B cell (primary cell): ENCODE measurements around the gene REELD1. TPM values are rescaled to one million over a fixed set of nuclear protein-coding genes. Genes with fewer than 3 reads are reported as not detected.

Experiments used
- ATAC-seq: fragments of 200-7000 bp; cut with Tn5 transposase; one replicate; pipeline ENCODE4 v1.10.0; 2021; ENCODE audit warnings: low read depth, mild to moderate bottlenecking, moderate number of reproducible peaks, moderate library complexity
- CTCF ChIA-PET: fragments of 350-600 bp; sonication (Branson Sonifier 250); formaldehyde crosslinking; loops from one replicate; lab custom pipeline; 2021; ENCODE audit warnings: antibody characterized with exemption, inconsistent platforms; lab: Charles Lee
- POLR2A ChIA-PET: fragments of 350-600 bp; sonication (Branson Sonifier 250); formaldehyde crosslinking; loops from one replicate; lab custom pipeline; 2021; ENCODE audit warnings: antibody characterized with exemption; lab: Charles Lee
- DNase-seq: peaks from one replicate; pipeline ENCODE4 v3.0.0; 2013
- H2AFZ ChIP-seq: 2 replicates; pipeline ENCODE4 v1.6.1; 2012; ENCODE audit warnings: mild to moderate bottlenecking, low read depth, low read length; ENCODE audit not compliant: insufficient read depth, poor library complexity, severe bottlenecking
- H3K27ac ChIP-seq, 2 donors: 1 replicate in 1 of 2; 2 replicates in 1 of 2; pipeline ENCODE4 v1.5.1; 2012 to 2013; ENCODE audit warnings: low read length in 2 of 2, mild to moderate bottlenecking in 2 of 2, moderate library complexity in 1 of 2
- H3K27me3 ChIP-seq, 4 experiments: fragments of 200-600 bp in 1 of 4; sonication (generic) in 1 of 4; replicated peaks in 1 of 4; 1 replicate in 2 of 4; 2 replicates in 2 of 4; pipeline versions ENCODE4 v1.6.1 to v1.7.0; 2013 to 2016; ENCODE audit warnings: low read length in 3 of 4, mild to moderate bottlenecking in 2 of 4, mixed read lengths in 1 of 4, moderate library complexity in 1 of 4; ENCODE audit not compliant: insufficient read depth in 4 of 4, control insufficient read depth in 3 of 4; ENCODE audit errors: control extremely low read depth in 1 of 4
- H3K36me3 ChIP-seq, 2 experiments: replicated peaks in 1 of 2; 1 replicate in 1 of 2; 2 replicates in 1 of 2; pipeline versions ENCODE4 v1.6.1 to v1.7.1; 2013; ENCODE audit warnings: low read length in 1 of 2; ENCODE audit not compliant: insufficient read depth in 2 of 2, control insufficient read depth in 1 of 2; ENCODE audit errors: control extremely low read depth in 1 of 2, extremely low read depth in 1 of 2
- H3K4me1 ChIP-seq, 2 donors: fragments of 200-600 bp in 1 of 2; sonication (generic) in 1 of 2; 1 replicate in 1 of 2; 2 replicates in 1 of 2; pipeline versions ENCODE4 v1.5.1 to v1.6.1; 2013 to 2017; ENCODE audit warnings: low read length in 2 of 2; ENCODE audit not compliant: control insufficient read depth in 2 of 2, insufficient read depth in 2 of 2
- H3K4me2 ChIP-seq: replicated peaks from 2 replicates; pipeline ENCODE3; 2012; ENCODE audit warnings: mild to moderate bottlenecking, low read depth, low read length; ENCODE audit not compliant: poor library complexity, severe bottlenecking
- H3K4me3 ChIP-seq, 5 experiments: fragments of 200-600 bp in 1 of 5; sonication (generic) in 1 of 5; 1 replicate in 3 of 5; 2 replicates in 2 of 5; pipeline versions ENCODE4 v1.5.1 to v1.7.0; 2011 to 2016; ENCODE audit warnings: low read length in 4 of 5, mild to moderate bottlenecking in 4 of 5, low read depth in 2 of 5, control low read depth in 1 of 5, moderate library complexity in 1 of 5; ENCODE audit not compliant: insufficient read depth in 1 of 5; ENCODE audit errors: control extremely low read depth in 1 of 5, extremely low read depth in 1 of 5
- H3K79me2 ChIP-seq: fragments of 200-600 bp; sonication (generic); one replicate; pipeline ENCODE4 v1.6.0; 2016; ENCODE audit warnings: low read length; ENCODE audit not compliant: control insufficient read depth, insufficient read depth
- H3K9ac ChIP-seq: fragments of 200-600 bp; sonication (generic); 2 replicates; pipeline ENCODE4 v1.6.1; 2017; ENCODE audit warnings: mild to moderate bottlenecking, low read length, moderate library complexity
- H3K9me3 ChIP-seq, 3 donors: one replicate each; pipeline versions ENCODE4 v1.6.1 to v1.7.1; 2013; ENCODE audit warnings: low read length in 2 of 3; ENCODE audit not compliant: control insufficient read depth in 2 of 3, insufficient read depth in 1 of 3; ENCODE audit errors: control extremely low read depth in 1 of 3
- H4K20me1 ChIP-seq: 2 replicates; pipeline ENCODE4 v1.6.0; 2012; ENCODE audit warnings: mild to moderate bottlenecking, low read length; ENCODE audit not compliant: insufficient read depth, control insufficient read depth, poor library complexity, severe bottlenecking
- H3K27ac Mint-ChIP-seq: one replicate; pipeline ENCODE4 v1.8.0; 2021; ENCODE audit warnings: mixed read lengths
- H3K27me3 Mint-ChIP-seq: one replicate; pipeline ENCODE4 v1.8.0; 2021; ENCODE audit warnings: mixed read lengths
- H3K4me1 Mint-ChIP-seq: one replicate; pipeline ENCODE4 v1.8.0; 2021; ENCODE audit warnings: mixed read lengths
- H3K4me3 Mint-ChIP-seq: one replicate; pipeline ENCODE4 v1.8.0; 2021; ENCODE audit warnings: mixed read lengths
- H3K9me3 Mint-ChIP-seq: one replicate; pipeline ENCODE4 v1.8.0; 2022; ENCODE audit warnings: mixed read lengths; ENCODE audit not compliant: insufficient read depth
- EZH2 ChIP-seq: IDR thresholded peaks from 2 replicates; pipeline ENCODE4 v1.6.1; 2012; ENCODE audit warnings: borderline replicate concordance, low read depth, mild to moderate bottlenecking, moderate library complexity, low read length; ENCODE audit not compliant: insufficient read depth, poor library complexity, severe bottlenecking
- WGBS: methylation state at CpG from one replicate; pipeline ENCODE4 v1.1.5; 2013; ENCODE audit warnings: missing lambda C conversion rate; ENCODE audit not compliant: insufficient coverage; 5-methylcytosine and 5-hydroxymethylcytosine counted together
- intact Hi-C: fragments of 100-400 bp; cut with micrococcal nuclease; formaldehyde crosslinking; loops from one replicate; pipeline ENCODE4 v1.10.0; 2022
- polyA plus RNA-seq: library from polyadenylated mRNA; depleted of rRNA; stranded (reverse); fragments of >200 nt; gene quantifications from 2 replicates; pipeline ENCODE4 v1.2.3, GENCODE V29; 2012
- total RNA-seq, 2 donors: library from RNA; stranded (reverse); fragments of 120-200 nt in 1 of 2; gene quantifications; 1 replicate in 1 of 2; 2 replicates in 1 of 2; pipeline versions ENCODE4 v1.2.3 to v1.2.4, GENCODE V29; 2013 to 2022
- TF ChIP-seq, protein P1 (sequence below): fragments of 200-600 bp; IDR thresholded peaks from one replicate; pipeline ENCODE4 v1.8.0; 2022; ENCODE audit warnings: antibody characterized with exemption, mild to moderate bottlenecking

Gene REELD1
- total and polyA plus RNA-seq, 2 donors (not counting 1 experiment from before 2014, with no cell fraction given), result 2.6 to 7.8 TPM

DNA sequence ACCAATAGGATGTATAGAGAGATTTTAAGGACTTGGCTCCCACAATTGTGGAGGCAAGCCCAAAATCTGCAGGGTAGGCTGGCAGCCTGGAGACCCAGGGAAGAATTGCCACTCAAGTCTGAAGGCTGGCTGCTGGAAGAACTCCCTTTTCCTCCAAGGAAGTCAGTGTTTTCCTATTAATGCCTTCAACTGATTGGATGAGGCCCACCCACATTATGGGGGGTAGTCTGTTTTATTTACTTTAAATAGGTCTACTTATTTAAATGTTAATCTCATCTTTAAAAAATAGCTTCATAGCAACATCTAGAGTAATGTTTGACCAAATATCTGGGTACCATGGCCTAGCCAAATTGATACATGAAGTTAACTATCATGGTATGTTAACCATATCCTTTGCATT is 20.1 kb upstream of the REELD1 start:
- ChIA-PET CTCF (no interaction called here), POLR2A (no interaction called here)
- H3K79me2 ChIP-seq, result no peaks in the 10 kb centered on the region
- ATAC-seq (no peak), DNase-seq (no peak)
- H4K20me1 ChIP-seq, result no peaks in the 10 kb centered on the region
- Mint-ChIP-seq H3K4me3 (no peak overlapping the region), H3K27me3 (no peaks in the 10 kb centered on the region), H3K27ac (no peak overlapping the region), H3K4me1 (no peaks in the 10 kb centered on the region), H3K9me3 (no peaks in the 10 kb centered on the region)
- H3K4me3 ChIP-seq, result no peak overlapping the region
- no peak overlapping the region for H2AFZ ChIP-seq
- intact Hi-C loops, result no loop called here
- no peak overlapping the region for H3K27ac ChIP-seq
- no peak overlapping the region for H3K4me2 ChIP-seq
- H3K9me3 ChIP-seq, result no peaks in the 10 kb centered on the region
- no peaks in the 10 kb centered on the region for H3K4me1 ChIP-seq
- TF ChIP-seq, protein P1, sequence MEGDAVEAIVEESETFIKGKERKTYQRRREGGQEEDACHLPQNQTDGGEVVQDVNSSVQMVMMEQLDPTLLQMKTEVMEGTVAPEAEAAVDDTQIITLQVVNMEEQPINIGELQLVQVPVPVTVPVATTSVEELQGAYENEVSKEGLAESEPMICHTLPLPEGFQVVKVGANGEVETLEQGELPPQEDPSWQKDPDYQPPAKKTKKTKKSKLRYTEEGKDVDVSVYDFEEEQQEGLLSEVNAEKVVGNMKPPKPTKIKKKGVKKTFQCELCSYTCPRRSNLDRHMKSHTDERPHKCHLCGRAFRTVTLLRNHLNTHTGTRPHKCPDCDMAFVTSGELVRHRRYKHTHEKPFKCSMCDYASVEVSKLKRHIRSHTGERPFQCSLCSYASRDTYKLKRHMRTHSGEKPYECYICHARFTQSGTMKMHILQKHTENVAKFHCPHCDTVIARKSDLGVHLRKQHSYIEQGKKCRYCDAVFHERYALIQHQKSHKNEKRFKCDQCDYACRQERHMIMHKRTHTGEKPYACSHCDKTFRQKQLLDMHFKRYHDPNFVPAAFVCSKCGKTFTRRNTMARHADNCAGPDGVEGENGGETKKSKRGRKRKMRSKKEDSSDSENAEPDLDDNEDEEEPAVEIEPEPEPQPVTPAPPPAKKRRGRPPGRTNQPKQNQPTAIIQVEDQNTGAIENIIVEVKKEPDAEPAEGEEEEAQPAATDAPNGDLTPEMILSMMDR, result no peak
- TF ChIP-seq EZH2, result no peak
- no peak overlapping the region for H3K9ac ChIP-seq
- H3K27me3 ChIP-seq, result no peaks in the 10 kb centered on the region
- peaks cover 11 to 28% of the 10 kb centered on the region in 2 experiments for H3K36me3 ChIP-seq

DNA sequence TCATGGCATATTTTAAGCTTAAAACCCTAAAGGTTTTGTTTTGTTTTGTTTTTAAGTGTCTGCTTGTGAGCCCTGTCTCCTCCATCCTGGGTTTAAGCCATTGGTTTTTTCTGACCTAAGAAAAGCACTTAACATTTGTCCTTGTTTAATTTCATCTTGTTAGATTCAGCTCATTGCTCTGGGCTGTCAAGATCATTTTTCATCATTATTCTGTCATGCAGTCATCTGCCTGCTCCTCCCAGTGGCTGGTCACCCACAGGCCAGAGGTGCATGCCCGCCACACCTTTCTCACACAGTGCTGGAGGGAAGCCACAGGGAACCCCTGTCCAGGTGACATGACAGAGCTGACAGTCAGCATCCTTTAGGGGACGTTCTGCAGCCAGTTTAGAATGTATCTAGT is 11.7 kb upstream of the REELD1 start:
- ATAC-seq (no peak), DNase-seq (no peak)
- Histone ChIP-seq H4K20me1 (no peaks in the 10 kb centered on the region), H3K9ac (no peak overlapping the region), H2AFZ (no peak overlapping the region), H3K27ac (no peak overlapping the region), H3K9me3 (peaks cover 0 to 1% (median 0%) of the 10 kb centered on the region in 3 donors), H3K4me3 (no peak overlapping the region), H3K4me2 (no peak overlapping the region), H3K4me1 (no peaks in the 10 kb centered on the region), H3K79me2 (no peaks in the 10 kb centered on the region), H3K36me3 (peaks cover 3 to 9% of the 10 kb centered on the region in 2 experiments), H3K27me3 (no peaks in the 10 kb centered on the region)
- WGBS, result 90% methylated on average over 2 of the region's 2 CpGs
- no peaks in the 10 kb centered on the region for H3K4me1 Mint-ChIP-seq
- intact Hi-C loops, result no loop called here
- peaks cover 2% of the 10 kb centered on the region for H3K9me3 Mint-ChIP-seq
- POLR2A ChIA-PET, result no interaction called here
- no peaks in the 10 kb centered on the region for H3K27me3 Mint-ChIP-seq
- H3K27ac Mint-ChIP-seq, result no peak overlapping the region
- CTCF ChIA-PET, result interaction anchor here (1.1 kb wide), 1 partner anchor 42 kb away, joined by 3 read pairs; no protein-coding TSS in a partner anchor
- TF ChIP-seq, protein P1, result no peak
- no peak for TF ChIP-seq EZH2
- no peak overlapping the region for H3K4me3 Mint-ChIP-seq
